NCI-H510A treated with DMSO at 0.1 percent for 48 hours (cell line): ENCODE data around the gene HAGH.

Source experiments
- DNase-seq: peaks from one replicate; lab custom pipeline; 2025; lab: John Stamatoyannopoulos, UW

Gene HAGH

GRCh38 chr16:1762196-1762878, 64.3 kb downstream of the HAGH start:
- no peak for DNase-seq

GRCh38 chr16:1761751-1762150, 64.9 kb downstream of the HAGH start:
- DNase-seq, result no peak

GRCh38 chr16:1760911-1761310, 65.7 kb downstream of the HAGH start:
- DNase-seq, result no peak

DNA sequence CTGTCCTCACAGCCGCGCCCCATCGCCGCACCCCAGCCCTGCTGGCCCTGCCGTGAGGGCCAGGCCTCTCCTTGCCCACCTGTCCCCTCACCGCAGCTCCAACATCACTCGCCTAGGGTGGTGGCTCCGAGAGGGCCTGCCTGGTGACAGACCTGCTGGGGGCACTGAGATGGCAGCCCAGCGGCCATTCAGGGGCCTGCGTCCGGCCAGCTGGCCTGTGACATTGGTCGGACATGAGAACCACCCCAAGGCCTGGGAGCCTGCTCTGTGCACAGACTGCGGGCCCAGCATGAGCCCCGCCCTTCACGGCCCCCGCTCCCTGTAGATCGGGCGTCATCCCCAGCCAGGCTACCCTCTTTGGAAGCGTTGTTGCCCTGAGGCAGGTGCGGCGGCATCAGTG, 67.1 kb downstream of the HAGH start:
- DNase-seq, result no peak

DNA sequence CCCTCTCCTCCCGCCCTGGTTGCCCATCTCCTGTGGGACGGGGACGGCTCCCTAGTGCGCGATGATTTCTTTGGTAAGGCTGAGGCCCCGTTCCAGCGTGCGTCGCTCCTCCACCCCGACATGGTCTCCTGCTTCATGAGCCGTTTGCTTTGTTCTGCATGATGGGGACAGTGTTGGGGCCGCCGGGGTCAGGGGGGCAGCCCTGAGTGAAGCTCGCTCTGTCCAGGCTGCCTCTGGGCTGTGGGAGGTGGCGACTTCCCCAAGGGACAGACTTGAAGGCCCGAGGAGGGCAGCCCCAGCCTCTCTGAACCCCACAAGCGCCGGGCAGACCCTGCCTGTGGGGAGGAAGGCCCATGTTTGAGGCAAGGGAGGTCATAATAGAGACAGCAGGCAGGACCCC, 67.7 kb downstream of the HAGH start:
- no peak for DNase-seq

GRCh38 chr16:1757714-1758461, 68.7 kb downstream of the HAGH start:
- no peak for DNase-seq
